IPS DF 19.7 (cell line): Measurements from ENCODE around the gene PRR35.

ENCODE experiments used
- DNase-seq: peaks from one replicate; pipeline ENCODE4 v3.0.0-alpha.2; 2013; ENCODE audit warnings: low read depth, low spot score

Gene PRR35

DNA sequence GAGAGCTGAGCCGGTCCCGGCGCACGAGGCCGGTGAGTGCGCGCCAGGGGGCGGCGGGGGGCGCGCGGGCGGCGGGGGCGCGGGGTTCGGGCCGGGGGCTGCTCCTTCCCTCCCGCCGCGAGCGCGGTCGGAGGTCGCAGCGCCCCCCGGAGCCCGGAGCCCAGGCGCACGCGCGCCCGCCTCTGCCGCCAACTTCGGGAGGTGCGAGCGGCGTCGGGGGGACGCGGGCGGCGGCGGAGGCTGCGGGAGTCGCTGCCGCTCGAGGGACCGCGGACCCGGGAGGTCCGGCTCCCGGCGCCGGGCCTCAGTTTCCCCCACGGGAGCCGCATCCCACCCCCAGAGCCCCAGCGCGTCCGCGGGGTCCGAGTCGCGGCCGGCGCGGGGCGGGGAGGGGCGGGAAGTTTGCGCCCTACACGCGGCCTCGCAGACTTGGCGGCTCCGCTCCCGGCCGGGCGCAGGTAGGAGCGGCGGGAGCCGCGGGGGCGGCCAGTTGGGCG, at the start of gene PRR35:
Gene PRR35, plus strand, starts transcription at position 191 of the 497 bp plus-strand sequence. CDS start 2,901 bp downstream, outside the sequence.
- DNase-seq = no peak

DNA sequence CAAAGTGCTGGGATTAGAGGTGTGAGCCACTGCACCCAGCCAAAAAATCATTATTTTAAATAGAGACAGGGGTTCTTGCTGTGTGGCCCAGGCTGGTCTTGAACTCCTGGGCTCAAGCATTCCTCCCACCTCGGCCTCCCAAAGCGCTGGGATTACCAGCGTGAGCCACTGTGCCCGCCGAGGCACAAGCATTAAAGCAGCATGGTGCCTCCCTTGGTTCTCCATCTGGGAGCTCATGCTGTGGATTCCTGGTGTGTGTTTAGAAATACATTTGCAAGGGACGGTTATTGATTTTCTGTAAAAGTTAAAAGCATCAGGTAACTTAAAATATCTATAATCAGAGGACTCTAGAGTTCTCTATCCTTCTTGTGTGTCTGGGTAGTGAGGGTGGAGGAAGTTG, 47.4 kb upstream of the PRR35 start:
- no peak for DNase-seq

- no peak for DNase-seq
Observed at GRCh38 chr16:513950-514349, 46.2 kb upstream of the PRR35 start.

GRCh38 chr16:515175-515938, 44.8 kb upstream of the PRR35 start:
- DNase-seq = no peak

DNA sequence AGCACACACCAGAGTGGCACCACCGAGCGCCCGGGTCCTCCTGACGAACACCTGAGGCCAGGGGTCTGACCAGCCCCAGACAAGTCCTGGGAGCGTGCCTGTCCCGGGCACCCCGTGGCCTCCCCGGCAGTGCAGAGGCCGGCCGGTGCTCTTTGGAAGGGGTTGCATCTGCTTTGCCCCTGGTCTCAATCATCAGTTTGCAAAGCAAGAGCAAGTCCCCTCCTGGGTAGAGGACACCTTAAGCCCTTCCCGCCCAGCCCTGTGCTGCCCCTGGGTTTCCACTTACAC, 44.3 kb upstream of the PRR35 start:
- DNase-seq = no peak

GRCh38 chr16:516301-516700, 43.9 kb upstream of the PRR35 start:
- no peak for DNase-seq

GRCh38 chr16:518858-519257, 41.3 kb upstream of the PRR35 start:
- no peak for DNase-seq

GRCh38 chr16:519425-519824, 40.8 kb upstream of the PRR35 start:
- DNase-seq = no peak

- no peak for DNase-seq
Observed at GRCh38 chr16:519841-520687, 40.1 kb upstream of the PRR35 start.

- DNase-seq = no peak
Observed at GRCh38 chr16:520847-521246, 39.3 kb upstream of the PRR35 start.

- no peak for DNase-seq
Observed at GRCh38 chr16:521381-522210, 38.6 kb upstream of the PRR35 start.

GRCh38 chr16:522320-523096, 37.7 kb upstream of the PRR35 start:
- DNase-seq = no peak

DNA sequence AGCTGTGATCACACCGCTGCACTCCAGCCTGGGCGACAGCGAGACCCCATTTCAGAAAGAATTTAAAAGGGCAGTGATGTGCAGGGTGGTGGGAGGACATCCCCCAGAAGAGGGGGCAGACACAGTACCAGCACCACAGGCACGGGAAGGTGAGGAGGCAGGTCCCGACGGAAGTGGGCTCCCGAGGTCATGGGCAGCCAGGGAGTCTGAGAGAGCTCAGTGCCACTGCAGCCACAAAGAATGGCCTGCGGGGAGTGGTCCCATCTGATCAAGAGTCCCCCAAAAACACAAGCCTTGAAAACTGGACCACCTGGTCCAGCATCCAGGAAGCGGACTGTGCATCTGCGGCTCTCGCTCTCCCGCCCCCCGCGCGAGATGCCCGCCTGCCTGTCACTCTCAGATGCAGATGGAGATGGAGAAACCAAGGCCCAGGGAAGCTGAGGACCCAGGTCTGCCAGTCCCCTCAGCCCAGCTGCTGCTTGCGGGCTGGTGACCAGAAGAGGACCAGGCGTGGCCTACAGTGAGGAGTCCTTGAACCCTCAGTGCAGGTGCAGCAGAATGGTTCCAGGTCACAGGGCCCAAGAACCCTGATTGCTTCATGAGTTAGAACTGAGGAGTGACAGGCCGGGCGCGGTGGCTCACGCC, 37.0 kb upstream of the PRR35 start:
- no peak for DNase-seq

GRCh38 chr16:524274-525040, 35.7 kb upstream of the PRR35 start:
- DNase-seq = no peak

DNA sequence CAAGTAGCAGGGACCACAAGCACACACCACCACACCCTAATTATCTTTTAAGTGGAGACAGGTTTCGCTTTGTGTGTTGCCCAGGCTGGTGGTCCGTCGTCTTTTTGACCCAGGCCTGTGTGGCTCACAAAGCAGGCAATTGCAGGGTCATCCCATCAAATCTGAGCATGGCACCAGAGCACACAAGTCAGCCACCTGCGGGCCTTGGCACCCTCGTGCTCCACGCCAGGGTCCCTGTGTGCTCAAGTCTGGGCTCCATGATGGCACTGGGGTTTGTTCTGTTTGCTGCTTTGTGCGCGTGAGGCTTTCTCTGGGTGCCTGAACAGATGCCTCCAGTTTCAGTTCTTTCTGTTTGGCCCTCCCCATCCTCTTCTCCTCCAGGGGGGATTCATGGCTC, 35.1 kb upstream of the PRR35 start:
- DNase-seq = no peak

DNA sequence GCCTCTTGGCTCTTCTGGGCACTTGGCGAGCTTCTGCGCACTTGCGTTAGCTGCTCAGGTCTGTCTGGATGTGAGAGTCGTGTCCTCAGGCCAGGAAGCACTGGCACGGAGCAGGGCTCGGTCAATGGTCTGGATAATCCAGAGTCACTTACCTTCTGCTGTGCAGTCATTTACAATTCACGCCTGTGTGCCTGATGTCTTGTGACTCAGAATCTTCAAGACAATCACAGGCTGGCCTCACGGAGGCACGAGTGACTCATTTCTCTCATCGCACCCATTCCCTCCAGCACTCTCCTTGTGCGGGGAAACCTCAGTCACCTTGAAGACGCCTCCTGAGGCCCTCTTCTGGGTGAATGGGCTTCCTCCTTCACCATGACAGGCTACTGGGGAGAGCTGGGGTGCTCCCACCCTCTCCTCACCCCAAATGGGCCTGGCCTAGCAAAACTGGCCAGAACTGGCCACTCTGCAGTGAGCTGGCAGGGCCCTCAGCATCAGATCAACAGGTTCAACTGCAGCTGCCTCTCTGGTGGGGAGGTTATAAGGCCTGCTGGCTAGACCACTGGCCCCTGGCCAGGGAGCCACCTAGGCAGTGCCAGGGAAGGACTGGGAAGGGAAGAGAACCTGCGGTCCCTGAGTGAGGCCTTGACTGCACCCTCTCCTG, 34.5 kb upstream of the PRR35 start:
- DNase-seq = no peak

DNA sequence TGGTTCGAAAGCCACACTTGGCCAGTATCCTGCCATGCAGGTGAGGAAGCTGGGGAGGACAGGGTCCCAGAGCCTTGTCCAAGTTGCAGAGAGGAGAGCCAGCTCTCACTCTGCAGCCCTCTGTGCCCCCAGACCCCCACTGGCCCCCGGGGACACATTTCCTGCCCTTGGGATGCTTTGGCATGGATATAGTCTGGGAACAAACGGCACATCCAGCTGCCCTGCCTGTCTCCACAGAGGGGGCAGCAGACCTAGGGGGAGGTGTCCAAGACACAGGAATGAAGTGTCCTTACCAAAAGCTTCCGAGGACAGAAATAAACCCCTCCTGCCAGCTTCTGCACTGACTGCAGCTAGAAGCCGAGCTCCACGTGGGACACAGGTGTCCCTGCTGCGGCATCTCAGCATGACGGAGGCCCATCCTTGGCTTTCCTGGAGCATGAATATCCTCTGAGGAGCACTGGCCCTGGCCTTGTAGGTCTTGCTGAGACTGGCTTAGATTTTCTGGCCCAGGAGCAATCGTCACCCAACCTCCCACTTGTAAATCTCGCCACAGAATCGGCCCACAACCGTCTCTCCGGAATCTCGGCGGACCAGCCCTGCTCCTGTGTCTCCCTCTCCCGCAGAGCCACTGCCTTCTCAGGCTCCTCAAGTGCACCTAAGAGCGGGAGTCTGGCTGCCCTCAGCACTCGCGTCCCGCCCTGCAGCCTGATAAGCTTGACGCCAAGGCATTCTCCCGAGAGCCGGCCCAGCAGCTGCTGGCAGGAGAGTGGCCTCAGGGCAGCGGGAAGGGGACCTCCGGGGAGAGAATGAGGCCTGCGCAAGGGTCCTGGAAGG, 33.8 kb upstream of the PRR35 start:
- DNase-seq = no peak

DNA sequence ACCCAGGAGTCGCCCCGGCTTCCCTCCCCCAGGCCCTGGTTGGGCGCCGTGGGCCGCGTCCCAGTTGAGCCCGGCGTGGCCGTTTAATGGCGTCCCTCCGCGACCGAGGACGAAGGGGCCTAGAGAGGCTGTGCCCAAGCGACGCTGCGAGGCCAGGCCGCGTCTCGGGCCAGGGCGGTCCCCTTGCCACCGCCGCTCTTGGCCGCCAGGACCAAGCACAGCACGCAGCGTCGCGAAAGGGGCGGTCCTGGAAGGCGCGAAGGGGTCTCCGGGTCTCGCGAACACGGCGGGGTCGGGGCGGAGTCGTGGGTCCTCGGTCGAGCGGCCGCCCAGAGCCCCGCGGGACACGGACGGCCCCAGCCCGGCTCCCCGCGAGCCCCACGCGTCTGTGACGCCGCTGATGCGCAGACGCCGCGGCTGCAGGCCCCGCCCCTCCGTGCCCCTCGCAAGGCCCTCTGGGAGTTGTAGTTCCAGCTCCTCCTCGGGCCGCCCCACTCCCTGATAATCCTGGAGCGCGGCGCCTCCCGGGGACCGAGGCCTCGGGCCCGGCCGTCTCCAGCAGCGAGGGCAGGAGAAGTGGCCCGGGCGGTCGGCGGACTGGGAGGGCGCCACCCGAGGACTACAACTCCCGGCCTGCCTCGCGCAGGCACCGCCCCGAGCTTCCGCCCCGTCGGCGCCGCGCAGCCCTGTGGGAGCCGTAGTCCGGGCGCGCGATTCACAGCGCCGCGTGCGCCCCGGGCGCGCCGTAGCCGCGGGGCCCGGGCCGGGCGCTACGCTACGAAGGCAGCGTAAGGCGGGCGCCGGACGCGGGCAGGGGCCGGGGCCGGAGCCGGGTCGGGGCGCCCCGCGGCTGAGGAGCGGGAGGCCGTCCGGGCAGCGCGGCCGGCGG, 32.9 kb upstream of the PRR35 start, which contains the start of gene CAPN15:
Gene CAPN15, plus strand, starts transcription at position 698 of the 889 bp plus-strand sequence. CDS start 19,127 bp downstream, outside the sequence.
- no peak for DNase-seq
